Neural crest cell (in vitro differentiated cells): ENCODE data around the gene HRC. TPM values are rescaled to one million over a fixed set of nuclear protein-coding genes. Genes with fewer than 3 reads are reported as not detected.
"Not testable (repeated sequence)": the region's sequence is repeated elsewhere in the genome, so short reads cannot be mapped to it uniquely, and the experiment has no call there.

ENCODE experiments used
- DNase-seq: peaks from one replicate; pipeline ENCODE4 v3.0.0; 2021; ENCODE audit warnings: low read depth, mixed read lengths, low spot score
- H3K27ac Mint-ChIP-seq: one replicate; pipeline ENCODE4 v1.8.0; 2021; ENCODE audit warnings: mild to moderate bottlenecking, mixed read lengths; ENCODE audit not compliant: unreplicated experiment
- H3K27me3 Mint-ChIP-seq: 2 replicates; pipeline ENCODE4 v1.8.0; 2021; ENCODE audit warnings: low read depth, mild to moderate bottlenecking, mixed read lengths
- H3K36me3 Mint-ChIP-seq: 2 replicates; pipeline ENCODE4 v1.8.0; 2021; ENCODE audit warnings: low read depth, mild to moderate bottlenecking, mixed read lengths
- H3K4me1 Mint-ChIP-seq: 2 replicates; pipeline ENCODE4 v1.8.0; 2021; ENCODE audit warnings: mixed read lengths
- H3K4me3 Mint-ChIP-seq: one replicate; pipeline ENCODE4 v1.8.0; 2021; ENCODE audit warnings: mild to moderate bottlenecking, mixed read lengths
- H3K9me3 Mint-ChIP-seq: 2 replicates; pipeline ENCODE4 v1.8.0; 2021; ENCODE audit warnings: mixed read lengths
- total RNA-seq: library from RNA; stranded (reverse); gene quantifications from 2 replicates; pipeline ENCODE4 v1.2.1, GENCODE V29; 2021
- TF ChIP-seq, protein P1 (sequence below): fragments of 200-600 bp; sonication (generic); conservative IDR thresholded peaks from 2 replicates; pipeline ENCODE4 v1.5.0; 2021; ENCODE audit warnings: antibody characterized with exemption, mild to moderate bottlenecking

The HRC gene
- total RNA-seq, 1 donor from 2014 or later = 0.84 TPM

DNA sequence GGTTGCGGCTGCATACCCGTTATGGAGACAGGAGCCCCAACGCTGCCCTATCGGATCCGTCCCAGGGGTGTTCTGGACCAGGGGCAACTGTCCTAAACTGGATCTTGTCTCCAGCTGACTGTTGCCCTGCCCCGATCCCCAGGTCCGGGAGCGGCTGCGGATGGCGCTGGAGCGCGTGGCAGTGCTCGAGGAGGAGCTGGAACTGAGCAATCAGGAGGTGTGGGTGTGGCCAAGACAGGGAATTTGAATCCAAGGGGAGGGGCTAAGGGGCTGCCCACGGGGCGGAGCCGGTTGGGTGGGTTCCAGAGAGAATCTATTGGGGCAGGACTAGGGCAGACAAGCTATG, 26.0 kb downstream of the HRC start:
- Mint-ChIP-seq H3K9me3 (no peaks in the 10 kb centered on the region), H3K27ac (no peak overlapping the region), H3K4me1 (peaks cover 12% of the 10 kb centered on the region), H3K27me3 (peaks cover 2% of the 10 kb centered on the region), H3K36me3 (peaks cover 4% of the 10 kb centered on the region), H3K4me3 (peak overlapping the region; percentile 15)
- TF ChIP-seq, protein P1, sequence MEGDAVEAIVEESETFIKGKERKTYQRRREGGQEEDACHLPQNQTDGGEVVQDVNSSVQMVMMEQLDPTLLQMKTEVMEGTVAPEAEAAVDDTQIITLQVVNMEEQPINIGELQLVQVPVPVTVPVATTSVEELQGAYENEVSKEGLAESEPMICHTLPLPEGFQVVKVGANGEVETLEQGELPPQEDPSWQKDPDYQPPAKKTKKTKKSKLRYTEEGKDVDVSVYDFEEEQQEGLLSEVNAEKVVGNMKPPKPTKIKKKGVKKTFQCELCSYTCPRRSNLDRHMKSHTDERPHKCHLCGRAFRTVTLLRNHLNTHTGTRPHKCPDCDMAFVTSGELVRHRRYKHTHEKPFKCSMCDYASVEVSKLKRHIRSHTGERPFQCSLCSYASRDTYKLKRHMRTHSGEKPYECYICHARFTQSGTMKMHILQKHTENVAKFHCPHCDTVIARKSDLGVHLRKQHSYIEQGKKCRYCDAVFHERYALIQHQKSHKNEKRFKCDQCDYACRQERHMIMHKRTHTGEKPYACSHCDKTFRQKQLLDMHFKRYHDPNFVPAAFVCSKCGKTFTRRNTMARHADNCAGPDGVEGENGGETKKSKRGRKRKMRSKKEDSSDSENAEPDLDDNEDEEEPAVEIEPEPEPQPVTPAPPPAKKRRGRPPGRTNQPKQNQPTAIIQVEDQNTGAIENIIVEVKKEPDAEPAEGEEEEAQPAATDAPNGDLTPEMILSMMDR = no peak
- no peak for DNase-seq

DNA sequence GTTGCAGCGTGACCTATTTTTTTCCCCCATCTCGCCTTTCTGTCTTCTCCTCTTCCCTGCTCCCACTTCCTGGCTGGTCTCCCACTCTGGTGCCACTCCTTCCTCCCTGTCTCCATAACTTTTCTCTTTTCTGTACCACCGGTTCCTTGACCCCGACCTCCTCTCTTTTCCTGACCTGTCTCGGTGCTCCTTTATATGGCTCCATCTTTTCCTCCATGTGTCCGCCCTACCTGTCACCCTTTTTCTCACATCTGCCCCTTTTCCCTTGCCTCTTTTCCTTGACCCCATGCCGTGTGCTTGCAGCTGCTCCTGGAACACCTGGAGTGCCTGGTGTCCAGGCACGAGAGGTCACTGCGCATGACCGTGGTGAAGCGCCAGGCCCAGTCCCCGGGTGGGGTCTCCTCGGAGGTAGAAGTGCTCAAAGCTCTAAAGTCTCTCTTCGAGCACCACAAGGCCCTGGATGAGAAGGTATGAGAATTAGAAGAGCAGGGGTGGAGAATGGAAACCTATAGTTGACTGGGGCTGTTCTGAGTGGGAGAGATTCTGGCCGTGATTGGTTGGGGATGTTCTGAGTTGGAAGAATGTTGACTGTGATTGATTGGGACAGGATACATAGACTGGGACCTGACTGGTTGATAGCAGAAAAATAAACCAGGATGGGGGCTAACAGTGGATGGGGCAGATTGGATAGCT, 26.5 kb downstream of the HRC start:
- H3K4me1 Mint-ChIP-seq = peaks cover 12% of the 10 kb centered on the region
- TF ChIP-seq, protein P1 = no peak
- DNase-seq = no peak
- H3K9me3 Mint-ChIP-seq = no peaks in the 10 kb centered on the region
- peaks cover 5% of the 10 kb centered on the region for H3K27me3 Mint-ChIP-seq
- H3K4me3 Mint-ChIP-seq = peak overlapping the region; percentile 84
- H3K36me3 Mint-ChIP-seq = peaks cover 4% of the 10 kb centered on the region
- peak overlapping the region; percentile 64 for H3K27ac Mint-ChIP-seq

DNA sequence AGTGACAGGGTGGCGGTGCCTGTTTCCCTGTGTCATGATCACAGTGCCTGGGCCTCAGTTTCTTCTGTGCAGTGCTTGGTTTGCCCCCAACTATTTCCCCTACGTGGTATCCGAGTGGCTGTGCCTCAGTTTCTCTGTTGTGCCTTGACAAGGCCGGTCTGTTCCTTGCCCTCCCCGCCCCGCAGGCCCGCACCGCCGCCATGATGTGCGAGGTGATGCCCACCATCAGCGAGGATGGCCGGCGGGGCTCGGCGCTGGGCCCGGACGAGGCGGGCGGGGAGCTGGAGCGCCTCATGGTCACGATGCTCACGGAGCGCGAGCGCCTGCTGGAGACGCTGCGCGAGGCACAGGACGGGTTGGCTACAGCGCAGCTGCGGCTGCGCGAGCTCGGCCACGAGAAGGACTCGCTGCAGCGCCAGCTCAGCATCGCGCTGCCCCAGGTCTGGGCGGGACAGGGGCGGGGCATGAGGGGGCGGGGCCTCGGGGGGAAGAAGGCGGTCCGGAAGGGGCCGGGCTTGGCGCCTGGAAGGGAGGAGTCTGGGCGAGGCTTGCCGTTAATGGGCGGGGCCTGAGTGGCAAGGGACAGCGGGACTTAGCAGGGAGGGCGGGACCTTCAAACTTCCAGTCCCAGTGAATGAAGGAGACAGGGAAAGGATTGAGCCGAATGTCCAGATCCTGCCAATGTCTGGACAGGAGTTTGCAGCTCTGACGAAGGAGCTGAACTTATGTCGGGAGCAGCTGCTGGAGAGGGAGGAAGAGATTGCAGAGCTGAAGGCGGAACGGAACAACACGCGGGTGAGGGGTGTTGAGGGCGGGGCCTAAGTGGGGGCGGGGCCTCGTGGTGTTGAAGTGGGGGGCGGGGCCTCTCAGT, 27.3 kb downstream of the HRC start:
- Mint-ChIP-seq H3K27me3 (peaks cover 10% of the 10 kb centered on the region), H3K27ac (peak overlapping the region; percentile 90), H3K9me3 (no peaks in the 10 kb centered on the region), H3K4me1 (peaks cover 12% of the 10 kb centered on the region), H3K36me3 (peaks cover 4% of the 10 kb centered on the region), H3K4me3 (peak overlapping the region; percentile 84)
- DNase-seq = peak; percentile 94
- TF ChIP-seq, protein P1 = peak; percentile 29

DNA sequence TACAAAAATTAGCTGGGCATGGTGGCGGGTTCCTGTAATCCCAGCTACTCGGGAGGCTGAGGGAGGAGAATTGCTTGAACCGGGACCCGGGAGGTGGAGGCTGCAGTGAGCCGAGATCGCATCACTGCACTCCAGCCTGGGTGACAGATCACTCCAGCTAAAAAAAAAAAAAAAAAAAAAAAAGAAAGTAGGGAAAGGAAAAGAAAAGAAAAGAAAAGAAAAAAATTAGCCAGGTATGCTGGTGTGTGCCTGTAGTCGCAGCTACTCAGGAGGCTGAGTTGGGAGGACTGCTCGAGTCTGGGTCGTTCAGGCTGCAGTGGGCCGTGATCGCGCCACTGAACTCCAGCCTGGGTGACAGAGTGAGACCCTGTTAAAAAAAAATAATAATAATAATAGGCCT, 28.0 kb downstream of the HRC start:
- not testable (repeated sequence) for H3K4me3 Mint-ChIP-seq, DNase-seq, H3K36me3 Mint-ChIP-seq, H3K27ac Mint-ChIP-seq, H3K9me3 Mint-ChIP-seq
- Mint-ChIP-seq H3K4me1 (peaks cover 12% of the 10 kb centered on the region), H3K27me3 (peaks cover 14% of the 10 kb centered on the region)

DNA sequence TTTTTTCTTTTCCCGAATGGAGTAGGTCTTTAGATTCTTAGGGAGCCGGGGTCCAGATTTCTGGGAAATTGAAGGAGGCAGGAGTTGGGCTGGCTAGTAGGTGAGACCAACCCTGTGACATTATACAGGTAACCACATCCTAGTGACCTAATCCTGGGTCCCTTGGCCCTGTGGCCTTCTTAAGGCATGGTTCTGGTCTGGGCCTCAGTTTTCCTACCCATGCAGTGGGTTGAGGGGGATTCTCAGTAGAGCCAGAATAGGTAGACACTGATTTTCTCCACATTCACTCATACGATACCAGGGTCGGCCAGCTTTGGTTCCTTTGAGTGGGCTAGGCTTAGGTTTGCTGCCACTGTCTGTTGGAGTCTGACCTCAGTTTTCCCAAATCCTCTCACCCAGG, 28.6 kb downstream of the HRC start:
- Mint-ChIP-seq H3K36me3 (peaks cover 4% of the 10 kb centered on the region), H3K4me3 (peak overlapping the region; percentile 27), H3K9me3 (no peaks in the 10 kb centered on the region), H3K27ac (no peak overlapping the region), H3K27me3 (peaks cover 18% of the 10 kb centered on the region), H3K4me1 (peaks cover 12% of the 10 kb centered on the region)
- no peak for DNase-seq
- TF ChIP-seq, protein P1 = no peak
